PC-9 (cell line): Measurements from ENCODE around the gene HTR1B. TPM values are rescaled to one million over a fixed set of nuclear protein-coding genes. Genes with fewer than 3 reads are reported as not detected.

Source experiments
- Bru-seq: library from RNA; stranded (reverse); fragments of 400-500 nt; gene quantifications from one replicate; lab custom pipeline; 2021; lab: Mats Ljungman, UMichigan
- BruChase-seq, 2 experiments: library from RNA; stranded (reverse); fragments of 400-500 nt; gene quantifications; one replicate each; lab custom pipeline; 2021; lab: Mats Ljungman, UMichigan
- BruUV-seq: library from RNA; stranded (reverse); fragments of 400-500 nt; replicated peaks from 2 replicates; lab custom pipeline; 2021; lab: Mats Ljungman, UMichigan
- CTCF ChIA-PET: fragments of 300-600 bp; sonication (Branson Sonifier 250); formaldehyde crosslinking; loops from one replicate; lab custom pipeline; 2022; ENCODE audit warnings: antibody characterized with exemption; lab: Charles Lee
- POLR2A ChIA-PET: fragments of 300-600 bp; sonication (Branson Sonifier 250); formaldehyde crosslinking; loops from one replicate; lab custom pipeline; 2022; ENCODE audit warnings: antibody characterized with exemption; ENCODE audit not compliant: unreplicated experiment; lab: Charles Lee
- DNase-seq, 2 experiments: peaks; one replicate each; pipeline versions ENCODE4 v3.0.0 to v3.0.0-alpha.2; 2015 to 2022; ENCODE audit warnings: mixed read lengths in 1 of 2
- H2AFZ ChIP-seq: fragments of 200-600 bp; sonication (generic); 2 replicates; pipeline ENCODE4 v1.8.1; 2017; ENCODE audit warnings: antibody characterized with exemption
- H3F3A ChIP-seq: fragments of 200-600 bp; sonication (generic); 2 replicates; pipeline ENCODE4 v1.8.1; 2017; ENCODE audit warnings: antibody characterized with exemption, mild to moderate bottlenecking, low read depth; ENCODE audit not compliant: insufficient read depth
- H3K27ac ChIP-seq: fragments of 200-600 bp; sonication (generic); 2 replicates; pipeline ENCODE4 v1.6.1; 2016; ENCODE audit warnings: mixed run types
- H3K27me3 ChIP-seq: fragments of 200-600 bp; sonication (generic); 2 replicates; pipeline ENCODE4 v1.6.1; 2016; ENCODE audit warnings: low read depth, mixed run types; ENCODE audit not compliant: insufficient read depth
- H3K36me3 ChIP-seq: fragments of 200-600 bp; sonication (generic); 2 replicates; pipeline ENCODE4 v1.6.1; 2016; ENCODE audit warnings: low read depth, mixed run types
- H3K4me1 ChIP-seq: fragments of 200-600 bp; sonication (generic); replicated peaks from 2 replicates; pipeline ENCODE4 v1.6.1; 2016; ENCODE audit warnings: mixed run types; ENCODE audit not compliant: insufficient read depth
- H3K4me2 ChIP-seq: fragments of 200-600 bp; sonication (generic); 2 replicates; pipeline ENCODE4 v1.6.1; 2017; ENCODE audit warnings: mixed run types
- H3K4me3 ChIP-seq: fragments of 200-600 bp; sonication (generic); 2 replicates; pipeline ENCODE4 v1.6.1; 2016; ENCODE audit warnings: mixed run types
- H3K79me2 ChIP-seq: fragments of 200-600 bp; sonication (generic); 2 replicates; pipeline ENCODE4 v1.6.1; 2017; ENCODE audit warnings: low read depth, mixed run types
- H3K9me2 ChIP-seq: fragments of 200-600 bp; sonication (generic); 2 replicates; pipeline ENCODE4 v1.8.1; 2017; ENCODE audit warnings: mild to moderate bottlenecking; ENCODE audit not compliant: insufficient read depth
- H3K9me3 ChIP-seq: fragments of 200-600 bp; sonication (generic); 2 replicates; pipeline ENCODE4 v1.8.1; 2016; ENCODE audit warnings: low read depth; ENCODE audit not compliant: insufficient read depth
- H4K20me1 ChIP-seq: fragments of 200-600 bp; sonication (generic); 2 replicates; pipeline ENCODE4 v1.8.1; 2017; ENCODE audit not compliant: insufficient read depth
- EZH2 ChIP-seq: fragments of 200-600 bp; sonication (generic); IDR thresholded peaks from 2 replicates; pipeline ENCODE4 v1.8.0; 2017; ENCODE audit warnings: antibody characterized with exemption, low read depth
- intact Hi-C: fragments of 100-400 bp; cut with micrococcal nuclease; formaldehyde crosslinking; loops from one replicate; pipeline ENCODE4 v1.10.0; 2022; ENCODE audit not compliant: unreplicated experiment
- long read RNA-seq: library from polyadenylated mRNA; stranded (forward); transcript quantifications from one replicate; pipeline ENCODE4 v2.0.0, GENCODE V29; 2022
- total RNA-seq: library from RNA; stranded (reverse); gene quantifications from 2 replicates; pipeline ENCODE4 v1.2.3, GENCODE V29; 2021
- TF ChIP-seq, protein P1 (sequence below): fragments of 200-600 bp; sonication (generic); conservative IDR thresholded peaks from 2 replicates; pipeline ENCODE4 v1.6.1; 2017; ENCODE audit warnings: mixed run types, antibody characterized with exemption, mild to moderate bottlenecking, moderate library complexity

HTR1B gene
- not detected in 2 replicates for total RNA-seq
- not detected for Bru-seq, nascent RNA
- not detected for BruChase-seq, experiment 1, labeled RNA remaining after a 2-hour chase
- not detected for BruChase-seq, experiment 2, labeled RNA remaining after a 6-hour chase
- long read RNA-seq = 0 reads

GRCh38 chr6:77463308-77463860 lies at the start of gene HTR1B:
Gene HTR1B (minus strand): TSS chr6:77463491. CDS start chr6:77463403, 88 bp downstream.
- Histone ChIP-seq H3K79me2 (no peaks in the 10 kb centered on the region), H3K36me3 (no peaks in the 10 kb centered on the region), H3K4me3 (no peak within 1 kb of the TSS), H4K20me1 (no peaks in the 10 kb centered on the region), H3K27ac (no peak within 1 kb of the TSS), H3K4me2 (no peak within 1 kb of the TSS), H3K9me3 (no peaks in the 10 kb centered on the region), H3K4me1 (no peaks in the 10 kb centered on the region), H2AFZ (no peak within 1 kb of the TSS), H3K9me2 (no peaks in the 10 kb centered on the region), H3K27me3 (peaks cover 11% of the 10 kb centered on the region; the same call in 1 of the 2 replicates), H3F3A (no peaks in the 10 kb centered on the region)
- TF ChIP-seq, protein P1, sequence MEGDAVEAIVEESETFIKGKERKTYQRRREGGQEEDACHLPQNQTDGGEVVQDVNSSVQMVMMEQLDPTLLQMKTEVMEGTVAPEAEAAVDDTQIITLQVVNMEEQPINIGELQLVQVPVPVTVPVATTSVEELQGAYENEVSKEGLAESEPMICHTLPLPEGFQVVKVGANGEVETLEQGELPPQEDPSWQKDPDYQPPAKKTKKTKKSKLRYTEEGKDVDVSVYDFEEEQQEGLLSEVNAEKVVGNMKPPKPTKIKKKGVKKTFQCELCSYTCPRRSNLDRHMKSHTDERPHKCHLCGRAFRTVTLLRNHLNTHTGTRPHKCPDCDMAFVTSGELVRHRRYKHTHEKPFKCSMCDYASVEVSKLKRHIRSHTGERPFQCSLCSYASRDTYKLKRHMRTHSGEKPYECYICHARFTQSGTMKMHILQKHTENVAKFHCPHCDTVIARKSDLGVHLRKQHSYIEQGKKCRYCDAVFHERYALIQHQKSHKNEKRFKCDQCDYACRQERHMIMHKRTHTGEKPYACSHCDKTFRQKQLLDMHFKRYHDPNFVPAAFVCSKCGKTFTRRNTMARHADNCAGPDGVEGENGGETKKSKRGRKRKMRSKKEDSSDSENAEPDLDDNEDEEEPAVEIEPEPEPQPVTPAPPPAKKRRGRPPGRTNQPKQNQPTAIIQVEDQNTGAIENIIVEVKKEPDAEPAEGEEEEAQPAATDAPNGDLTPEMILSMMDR = no peak
- TF ChIP-seq EZH2 = no peak
- BruUV-seq = no TSS peak
- ChIA-PET CTCF (interaction anchor here (1.0 kb wide), 1 partner anchor 9 kb away, joined by 5 read pairs; no protein-coding TSS in a partner anchor), POLR2A (no interaction called here)
- intact Hi-C loops = loop anchor here (10.0 kb wide), 1 partner anchor 1371 kb away; no protein-coding TSS in a partner anchor
- no peak for DNase-seq

DNA sequence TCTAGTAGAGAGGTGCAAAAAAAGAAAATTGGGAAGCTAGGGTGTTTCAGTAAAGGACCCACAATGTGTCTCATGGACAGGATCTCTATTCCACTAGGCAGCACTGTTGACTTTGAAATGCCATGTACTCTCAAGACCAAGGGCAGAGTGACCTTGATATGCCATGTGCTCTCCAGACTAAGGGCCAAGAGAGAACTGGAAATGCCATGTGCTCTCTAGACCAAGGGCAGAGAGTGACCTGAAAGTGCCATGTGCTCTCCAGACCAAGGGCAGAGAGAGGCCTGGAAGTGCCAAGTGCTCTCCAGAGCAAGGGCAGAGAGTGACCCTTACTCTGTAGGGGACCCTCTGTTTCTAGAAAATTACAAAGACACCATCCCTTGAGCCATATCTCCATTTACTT lies 49.3 kb upstream of the HTR1B start:
- no peaks in the 10 kb centered on the region for H3K9me2 ChIP-seq
- H3K9me3 ChIP-seq = no peaks in the 10 kb centered on the region
- H3K27me3 ChIP-seq = no peaks in the 10 kb centered on the region
- H3K4me3 ChIP-seq = no peak overlapping the region
- H3F3A ChIP-seq = no peaks in the 10 kb centered on the region
- no peaks in the 10 kb centered on the region for H3K79me2 ChIP-seq
- ChIA-PET POLR2A (no interaction called here), CTCF (no interaction called here)
- BruUV-seq = no TSS peak
- no peaks in the 10 kb centered on the region for H3K4me1 ChIP-seq
- no peaks in the 10 kb centered on the region for H4K20me1 ChIP-seq
- H3K27ac ChIP-seq = no peak overlapping the region
- no peak for DNase-seq
- intact Hi-C loops = no loop called here
- TF ChIP-seq, protein P1 = no peak
- no peak for TF ChIP-seq EZH2
- no peak overlapping the region for H2AFZ ChIP-seq
- no peak overlapping the region for H3K4me2 ChIP-seq
- no peaks in the 10 kb centered on the region for H3K36me3 ChIP-seq

- Histone ChIP-seq H3K4me3 (no peak overlapping the region), H3K9me2 (no peaks in the 10 kb centered on the region), H3K4me2 (no peak overlapping the region), H3K36me3 (no peaks in the 10 kb centered on the region), H3K9me3 (no peaks in the 10 kb centered on the region), H2AFZ (no peak overlapping the region), H4K20me1 (no peaks in the 10 kb centered on the region), H3K4me1 (no peaks in the 10 kb centered on the region), H3K79me2 (no peaks in the 10 kb centered on the region), H3K27ac (no peak overlapping the region), H3F3A (no peaks in the 10 kb centered on the region), H3K27me3 (no peaks in the 10 kb centered on the region)
- no TSS peak for BruUV-seq
- intact Hi-C loops = no loop called here
- TF ChIP-seq, protein P1 = no peak
- TF ChIP-seq EZH2 = no peak
- DNase-seq = no peak
- ChIA-PET CTCF (no interaction called here), POLR2A (no interaction called here)
Observed at GRCh38 chr6:77511860-77512259, 48.6 kb upstream of the HTR1B start.
